K562 (cell line): ENCODE data around the gene FILIP1. TPM values are rescaled to one million over a fixed set of nuclear protein-coding genes. Genes with fewer than 3 reads are reported as not detected.

Experiments
- BCLAF1 ChIP-seq, 2 experiments: fragments of 450-650 bp in 1 of 2; IDR thresholded peaks; 2 replicates each; pipeline ENCODE4 v1.6.1; 2011 to 2017; ENCODE audit warnings: low read depth in 2 of 2, antibody characterized with exemption in 1 of 2, borderline replicate concordance in 1 of 2, low read length in 1 of 2, mild to moderate bottlenecking in 1 of 2, mixed read lengths in 1 of 2; ENCODE audit not compliant: control insufficient read depth in 1 of 2
- CTBP1 ChIP-seq: fragments of 450-650 bp; IDR thresholded peaks from 2 replicates; pipeline ENCODE4 v1.6.1; 2016; ENCODE audit warnings: borderline replicate concordance
- E2F3 ChIP-seq: fragments of 250-450 bp; sonication (Bioruptor Pico); IDR thresholded peaks from 2 replicates; pipeline ENCODE4 v1.4.0; 2020; ENCODE audit warnings: mild to moderate bottlenecking
- E2F4 ChIP-seq: sonication (generic); formaldehyde crosslinking; IDR thresholded peaks from 2 replicates; pipeline ENCODE4 v1.8.0; 2022; ENCODE audit warnings: mild to moderate bottlenecking, low read depth, missing genetic modification reagents
- E2F8 ChIP-seq: fragments of 450-650 bp; IDR thresholded peaks from 2 replicates; pipeline ENCODE4 v1.7.1; 2018; ENCODE audit warnings: mild to moderate bottlenecking, low read depth; ENCODE audit not compliant: partially characterized antibody
- IRF2 ChIP-seq: sonication (generic); formaldehyde crosslinking; IDR thresholded peaks from 2 replicates; pipeline ENCODE4 v1.8.1; 2022; ENCODE audit warnings: mild to moderate bottlenecking, missing genetic modification reagents
- MCM7 ChIP-seq, 2 experiments: fragments of 450-650 bp; IDR thresholded peaks; 2 replicates each; pipeline ENCODE4 v1.6.1; 2016 to 2018
- NCOA1 ChIP-seq: fragments of 450-650 bp; IDR thresholded peaks from 2 replicates; pipeline ENCODE4 v1.6.1; 2016; ENCODE audit warnings: low read depth
- PHF20 ChIP-seq: fragments of 450-650 bp; IDR thresholded peaks from 2 replicates; pipeline ENCODE4 v1.6.1; 2018; ENCODE audit not compliant: partially characterized antibody
- PHF8 ChIP-seq: fragments of 200-600 bp; sonication (generic); IDR thresholded peaks from 2 replicates; pipeline ENCODE4 v1.6.1; 2012; ENCODE audit warnings: mixed run types, mild to moderate bottlenecking, inconsistent platforms, low read length, moderate library complexity, borderline replicate concordance
- PTTG1 ChIP-seq: fragments of 450-650 bp; IDR thresholded peaks from 2 replicates; pipeline ENCODE4 v1.6.1; 2016; ENCODE audit warnings: low read depth, mild to moderate bottlenecking, missing genetic modification characterization, missing compliant biosample characterization
- SMAD1 ChIP-seq: fragments of 150-350 bp; IDR thresholded peaks from 2 replicates; pipeline ENCODE4 v1.6.1; 2014; ENCODE audit warnings: low read length, low read depth; ENCODE audit not compliant: partially characterized antibody
- SP2 ChIP-seq: IDR thresholded peaks from 2 replicates; pipeline ENCODE4 v1.6.1; 2011; ENCODE audit warnings: mild to moderate bottlenecking, low read depth, low read length, moderate library complexity; ENCODE audit not compliant: poor library complexity, severe bottlenecking; ENCODE audit errors: extremely low read depth
- TCFL5 ChIP-seq: fragments of 250-450 bp; sonication (Bioruptor Pico); conservative IDR thresholded peaks from 2 replicates; pipeline ENCODE4 v1.6.1; 2021; ENCODE audit warnings: mild to moderate bottlenecking, moderate library complexity, matching md5 sums
- polyA plus RNA-seq, 8 experiments: library from polyadenylated mRNA; depleted of rRNA in 4 of 8; stranded (reverse) in 5 of 8; unstranded in 3 of 8; fragments of >200 nt; fragmentation: Nextera tagmentation in 2 of 8; fragmentation: Illumina TruSeq in 1 of 8; extraction: Ambion mirVana in 2 of 8; extraction: Trizol in 1 of 8; gene quantifications; 2 replicates each; pipeline versions ENCODE4 v1.2.1 to v1.2.3, GENCODE V29; 2011 to 2014; ENCODE audit warnings: inconsistent platforms in 1 of 8, missing spikeins in 1 of 8
- total RNA-seq, 7 experiments: library from RNA; depleted of rRNA in 6 of 7; stranded (reverse); fragments of >200 nt in 6 of 7; fragmentation: Illumina TruSeq in 2 of 7; extraction: Trizol in 2 of 7; gene quantifications; 2 replicates each; pipeline versions ENCODE4 v1.2.1 to v1.2.3, GENCODE V29; 2011 to 2021; ENCODE audit warnings: low replicate concordance in 1 of 7

Gene FILIP1
- total and polyA plus RNA-seq, 9 of the 15 experiments (the other 6 are each of a cell fraction or from before 2014, with no cell fraction given): 0.03 to 0.25 (median 0.10) TPM; not detected in 1

- TF ChIP-seq E2F8: peak; percentile 82
- no peak for TF ChIP-seq MCM7 (IDR thresholded peaks at IDR 0.05)
- peak; percentile 60; the same call in 1 of the 2 replicates for TF ChIP-seq CTBP1
- TF ChIP-seq SP2: peak; percentile 99
- peak in 1 of 2 experiments; percentile 84; a peak in 1 of 4 replicates for TF ChIP-seq BCLAF1 (IDR thresholded peaks at IDR 0.05; ENCODE audit: borderline replicate concordance in 1 of 2, control insufficient read depth in 1 of 2, low read depth in 2 of 2, low read length in 1 of 2)
- peak; percentile 96 for TF ChIP-seq PHF8
- no peak for TF ChIP-seq PTTG1
- TF ChIP-seq TCFL5: no peak
- TF ChIP-seq E2F3 (CRISPR knock-in tag): no peak
- TF ChIP-seq E2F4 (CRISPR knock-in tag): no peak
- peak; percentile 91 for TF ChIP-seq PHF20
- peak; percentile 51 for TF ChIP-seq NCOA1
- peak; percentile 55 for TF ChIP-seq SMAD1
- TF ChIP-seq IRF2 (CRISPR knock-in tag): no peak
These were observed 250.1 kb downstream of the FILIP1 start, which contains the start of gene COX7A2 (continued) for GRCh38 chr6:75243333-75244062.
